ENCODE data around the gene CSNK1D.

CSNK1D gene

GRCh38 chr17:82296511-82297279 is 23.2 kb upstream of the CSNK1D start:
- TF ChIP-seq CTCF (IDR thresholded peaks at IDR 0.05; ENCODE audit: extremely low read depth, missing control alignments), result no peak

GRCh38 chr17:82295472-82295814 is 21.9 kb upstream of the CSNK1D start:
- TF ChIP-seq CTCF (IDR thresholded peaks at IDR 0.05; ENCODE audit: extremely low read depth, missing control alignments), result no peak
- no peak for DNase-seq (ENCODE audit: low spot score)

More at GRCh38 chr17:82296511-82297279, 23.2 kb upstream of the CSNK1D start:
- no peak for DNase-seq (ENCODE audit: low spot score)

GRCh38 chr17:82294064-82294773 is 20.7 kb upstream of the CSNK1D start:
- no peak for TF ChIP-seq CTCF (IDR thresholded peaks at IDR 0.05; ENCODE audit: extremely low read depth, missing control alignments)
- no peak for DNase-seq (ENCODE audit: low spot score)

GRCh38 chr17:82292251-82293154 is 19.0 kb upstream of the CSNK1D start:
- no peak for TF ChIP-seq CTCF (IDR thresholded peaks at IDR 0.05; ENCODE audit: extremely low read depth, missing control alignments)
- DNase-seq (ENCODE audit: low spot score), result peak; percentile 99

- TF ChIP-seq CTCF (IDR thresholded peaks at IDR 0.05; ENCODE audit: extremely low read depth, missing control alignments), result no peak
- no peak for DNase-seq (ENCODE audit: low spot score)
Measured at GRCh38 chr17:82291582-82292250, 18.2 kb upstream of the CSNK1D start.

GRCh38 chr17:82287868-82288801 is 14.6 kb upstream of the CSNK1D start:
- no peak for DNase-seq (ENCODE audit: low spot score)
- TF ChIP-seq CTCF (IDR thresholded peaks at IDR 0.05; ENCODE audit: extremely low read depth, missing control alignments), result no peak
